Stimulated activated CD4-positive, alpha-beta T cell treated with anti-CD3 and anti-CD28 coated beads, Interleukin-4, amount 100 ng/mL, for 4 hours (primary cell): ENCODE data around the gene AGXT.

ENCODE experiments used
- DNase-seq, 2 experiments: peaks; one replicate each; pipeline ENCODE4 v3.0.0-alpha.2; 2020

AGXT gene

GRCh38 chr2:240886678-240887609 is 18.3 kb downstream of the AGXT start:
- DNase-seq: no peak

DNA sequence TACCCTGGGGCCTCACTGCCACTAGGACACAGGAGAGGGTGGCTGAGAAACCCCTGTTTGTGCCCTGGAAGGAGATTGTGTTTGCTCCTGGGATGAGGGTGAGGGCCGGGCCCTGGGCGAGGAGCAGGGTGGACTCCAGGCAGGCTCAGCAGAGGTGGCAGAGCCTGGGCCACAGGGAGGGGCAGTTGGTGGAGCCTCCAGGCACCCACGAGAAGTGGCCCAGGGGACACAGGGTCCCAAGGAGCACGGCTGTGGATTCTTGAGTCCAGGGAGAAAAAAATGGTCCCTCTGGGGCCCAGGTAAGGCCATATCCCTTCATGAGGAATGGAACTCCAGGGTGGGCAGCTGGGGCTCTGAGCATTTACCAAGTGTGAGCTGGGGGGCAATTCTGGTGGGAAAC is 19.0 kb downstream of the AGXT start:
- no peak for DNase-seq

GRCh38 chr2:240888130-240888889 is 19.7 kb downstream of the AGXT start:
- DNase-seq: no peak

DNA sequence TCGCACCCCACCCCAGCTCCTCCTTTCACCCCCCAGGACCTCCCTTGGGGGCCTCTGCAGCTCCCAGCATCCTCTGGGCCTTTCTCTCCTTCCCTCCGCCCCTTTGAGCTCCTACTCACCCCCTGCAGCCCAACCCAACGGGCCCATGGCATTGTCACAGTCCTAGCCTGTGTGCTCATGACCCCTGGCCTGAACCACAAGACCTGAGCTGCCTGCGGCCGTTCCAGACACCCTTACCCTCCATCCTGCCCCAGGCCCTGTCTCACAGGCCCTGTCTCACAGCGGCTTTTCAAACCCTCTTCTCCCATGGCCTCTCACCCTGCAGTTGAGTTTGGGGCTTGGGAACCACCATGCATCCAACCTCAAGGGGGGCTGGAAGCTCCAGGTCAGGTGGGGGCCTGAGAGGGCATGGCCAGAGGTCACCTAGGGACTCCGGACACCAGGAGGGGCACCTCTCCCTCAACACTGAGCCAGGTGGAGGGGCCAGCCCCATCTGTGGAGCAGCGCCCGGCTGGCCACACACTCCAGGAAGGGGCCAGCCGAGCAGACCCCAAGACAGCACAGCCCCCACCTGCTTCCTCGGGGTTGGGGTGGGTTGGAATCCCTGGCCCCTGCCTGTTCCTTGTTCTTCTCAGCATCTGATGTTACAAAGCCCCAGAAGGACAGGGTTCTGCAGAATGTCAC is 20.4 kb downstream of the AGXT start:
- DNase-seq: no peak

DNA sequence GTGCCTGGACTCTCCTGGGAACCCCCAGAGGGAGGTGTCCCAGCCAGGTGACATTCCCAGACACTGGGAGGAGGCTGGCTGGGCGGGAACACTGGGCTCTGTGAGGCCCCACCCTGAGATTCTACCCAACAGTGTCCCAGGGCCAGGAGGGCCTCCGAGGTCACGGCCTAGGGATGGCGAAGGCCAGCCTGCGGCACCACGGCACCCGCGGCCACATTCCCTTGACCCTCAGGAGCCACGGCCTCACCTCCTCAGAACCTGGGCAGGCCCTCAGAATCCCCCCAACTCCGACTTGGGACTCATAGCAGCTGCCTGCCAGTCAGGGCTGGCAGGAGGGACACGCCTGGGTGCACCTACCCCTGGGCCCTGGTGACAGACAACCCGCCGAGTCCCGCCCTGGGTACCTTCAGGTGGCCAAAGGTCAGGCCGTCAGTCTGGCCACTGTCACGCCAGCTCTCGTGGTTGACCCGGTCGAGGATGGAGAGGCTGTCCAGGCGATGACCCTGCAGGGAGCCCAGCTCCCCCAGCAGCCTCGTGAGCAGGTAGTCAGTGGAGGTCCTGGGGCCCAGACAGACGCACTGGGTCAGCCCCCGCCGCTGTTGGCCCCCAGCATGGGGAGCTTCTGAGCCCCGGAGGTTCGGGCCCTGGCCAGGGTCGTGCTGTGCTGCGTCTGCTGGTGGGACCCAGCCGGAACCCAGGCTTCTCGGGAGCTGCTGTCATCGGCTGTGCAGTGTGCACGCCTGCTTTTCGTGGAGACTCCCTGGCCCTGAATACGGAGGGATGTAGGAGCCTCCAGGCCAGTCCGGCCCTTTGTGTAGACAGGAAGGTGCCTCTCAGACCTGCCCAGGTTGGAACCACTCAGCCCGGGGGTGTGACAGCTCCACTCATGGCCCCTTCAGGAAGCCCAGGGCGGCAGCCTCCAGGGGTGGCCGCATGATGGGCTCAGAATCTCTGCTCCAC is 21.3 kb downstream of the AGXT start:
- no peak for DNase-seq

DNA sequence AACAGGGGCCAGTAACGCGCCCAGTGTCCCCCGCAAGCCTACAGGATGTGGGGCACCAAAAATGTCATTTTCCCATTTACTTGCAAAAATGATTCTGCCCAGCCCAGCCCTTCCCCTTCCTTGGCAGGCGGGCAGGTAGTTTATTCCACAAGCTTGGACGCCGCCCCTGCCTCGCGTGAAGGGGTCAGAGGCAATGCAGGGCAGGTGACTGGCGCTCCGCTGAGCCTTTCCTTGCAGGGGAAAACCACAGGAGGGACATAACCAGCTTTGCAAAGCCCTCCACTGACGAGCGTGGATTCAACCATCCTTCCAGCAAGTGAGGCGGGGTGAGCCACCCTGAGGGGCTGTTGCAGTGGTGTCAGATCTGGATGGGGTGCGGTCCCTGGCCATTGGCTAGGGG is 22.1 kb downstream of the AGXT start:
- DNase-seq: no peak

DNA sequence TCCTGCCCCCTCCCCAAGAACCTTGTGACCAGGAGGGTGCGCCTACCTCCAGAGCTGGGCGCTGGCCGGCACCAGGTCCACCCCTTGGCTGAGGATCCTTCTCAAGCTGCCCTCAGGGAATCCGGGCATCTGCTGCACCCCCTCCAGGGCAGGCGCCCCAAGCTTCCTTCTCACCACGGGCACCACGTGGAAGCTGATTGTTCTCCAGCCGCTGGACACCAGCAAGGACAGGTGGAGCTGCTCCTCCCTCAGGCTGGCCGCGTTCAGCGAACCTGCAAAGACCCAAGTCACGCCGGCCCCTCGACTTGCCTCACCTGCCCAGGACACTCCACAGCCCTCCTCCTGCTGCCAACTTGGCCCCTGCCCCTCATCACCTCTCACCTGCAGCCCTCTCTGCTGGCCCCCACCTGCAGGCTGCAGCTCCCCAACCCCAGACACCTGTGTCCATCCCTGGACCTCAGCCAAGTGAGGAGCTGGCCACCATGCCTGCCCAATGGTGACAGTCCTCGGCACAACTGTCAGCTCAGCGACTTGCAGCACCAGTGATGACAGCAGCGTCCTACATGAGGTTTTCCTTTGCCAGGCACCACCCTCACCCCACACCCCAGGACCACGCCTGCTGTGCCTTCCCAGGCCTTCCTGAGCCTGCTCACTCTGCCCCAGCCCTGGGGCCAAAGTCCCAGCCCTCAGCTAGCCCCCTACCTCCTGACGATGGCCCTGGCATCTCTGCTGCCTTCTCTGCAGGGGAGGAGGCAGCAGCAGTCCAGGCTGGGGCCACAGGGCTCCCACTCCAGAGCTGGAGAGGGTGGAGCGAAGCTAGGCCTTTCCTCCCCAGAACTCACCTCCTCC is 23.1 kb downstream of the AGXT start:
- no peak for DNase-seq

DNA sequence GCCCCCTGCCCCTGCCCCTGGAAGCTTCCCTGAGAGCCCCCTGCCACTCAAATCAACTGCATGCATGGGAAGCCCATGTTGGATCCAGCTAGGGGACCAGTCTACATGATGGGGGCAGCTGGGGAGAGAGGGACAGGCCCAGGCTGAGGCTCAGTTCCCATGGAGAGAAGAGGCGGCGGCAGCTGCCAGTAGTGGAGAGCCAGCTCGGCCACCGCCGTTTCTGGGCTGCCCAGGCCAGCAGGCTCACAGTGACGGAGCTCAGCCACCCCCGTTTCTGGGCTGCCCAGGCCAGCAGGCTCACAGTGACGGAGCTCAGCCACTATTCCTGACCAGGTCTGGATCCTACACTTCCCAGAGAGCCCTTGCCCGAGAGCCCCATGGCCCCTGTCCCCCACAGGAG is 23.7 kb downstream of the AGXT start:
- no peak for DNase-seq

- no peak for DNase-seq
These were observed 24.3 kb downstream of the AGXT start for GRCh38 chr2:240892925-240893324.

GRCh38 chr2:240893363-240893844 is 24.8 kb downstream of the AGXT start:
- peak; percentile 58 to 68 for DNase-seq

GRCh38 chr2:240894006-240894405 is 25.4 kb downstream of the AGXT start:
- no peak for DNase-seq

GRCh38 chr2:240894836-240895558 is 26.4 kb downstream of the AGXT start:
- DNase-seq: no peak

DNA sequence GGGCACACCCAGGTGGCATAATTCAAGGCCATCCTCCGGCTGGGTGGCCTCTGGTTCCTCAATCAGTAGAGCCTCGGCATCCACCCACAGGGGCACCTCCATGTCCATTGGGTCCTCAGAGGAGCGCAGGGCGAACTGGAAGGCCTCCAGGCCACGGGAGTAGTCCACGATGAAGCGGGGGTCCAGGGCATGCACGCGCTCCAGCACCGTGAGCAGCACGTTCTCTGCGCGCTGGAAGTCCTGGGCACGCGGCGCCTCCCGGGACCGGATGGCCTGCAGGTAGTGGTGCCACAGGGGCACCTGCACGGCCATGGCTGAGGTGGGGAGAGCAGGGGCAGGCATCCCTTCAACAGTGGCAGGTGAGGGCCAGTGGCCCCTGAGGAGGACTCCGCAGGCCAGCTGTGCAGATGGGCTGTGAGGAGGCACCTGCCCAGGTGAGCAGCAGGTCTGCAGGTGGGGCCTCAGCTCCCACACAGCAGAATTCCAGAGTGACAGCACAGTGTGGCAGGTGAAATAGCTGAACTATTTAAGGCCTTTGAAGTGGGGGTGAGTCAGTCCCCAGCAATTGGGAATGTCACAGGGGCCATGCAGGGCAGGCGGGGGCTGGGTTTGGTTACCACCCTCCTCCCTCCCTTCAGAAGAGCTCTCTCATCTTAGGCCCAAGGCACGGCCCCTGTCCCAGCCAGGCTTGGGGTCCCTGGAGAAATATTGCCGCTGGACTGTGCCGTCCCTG is 27.2 kb downstream of the AGXT start, which contains the start of gene MAB21L4:
MAB21L4 (minus strand) TSS at position 501 of the 733 bp plus-strand sequence; CDS start at position 342, 159 bp downstream.
- DNase-seq: no peak

DNA sequence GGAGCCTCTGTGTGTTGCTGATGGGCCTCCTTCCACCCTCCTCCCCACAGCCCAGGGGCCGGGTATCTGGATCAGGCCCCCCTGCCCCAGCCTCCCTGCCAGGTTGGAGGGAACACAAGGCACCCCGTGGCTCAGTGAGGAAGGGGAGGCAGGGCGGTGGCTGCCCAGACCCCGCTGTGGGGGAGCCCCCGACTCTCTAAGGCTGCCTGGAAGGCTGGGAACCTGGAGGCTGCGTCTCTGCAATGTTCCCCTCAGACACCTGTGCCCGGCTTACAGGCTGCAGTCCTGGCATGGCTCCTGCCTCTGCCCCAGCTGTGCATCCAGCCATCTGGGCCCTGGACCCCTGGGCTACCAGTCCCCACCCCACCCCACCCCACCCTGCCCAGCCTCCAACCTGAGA is 27.8 kb downstream of the AGXT start:
- no peak for DNase-seq

GRCh38 chr2:240896871-240897692 is 28.5 kb downstream of the AGXT start:
- no peak for DNase-seq

GRCh38 chr2:240898108-240898730 is 29.6 kb downstream of the AGXT start:
- no peak for DNase-seq

DNA sequence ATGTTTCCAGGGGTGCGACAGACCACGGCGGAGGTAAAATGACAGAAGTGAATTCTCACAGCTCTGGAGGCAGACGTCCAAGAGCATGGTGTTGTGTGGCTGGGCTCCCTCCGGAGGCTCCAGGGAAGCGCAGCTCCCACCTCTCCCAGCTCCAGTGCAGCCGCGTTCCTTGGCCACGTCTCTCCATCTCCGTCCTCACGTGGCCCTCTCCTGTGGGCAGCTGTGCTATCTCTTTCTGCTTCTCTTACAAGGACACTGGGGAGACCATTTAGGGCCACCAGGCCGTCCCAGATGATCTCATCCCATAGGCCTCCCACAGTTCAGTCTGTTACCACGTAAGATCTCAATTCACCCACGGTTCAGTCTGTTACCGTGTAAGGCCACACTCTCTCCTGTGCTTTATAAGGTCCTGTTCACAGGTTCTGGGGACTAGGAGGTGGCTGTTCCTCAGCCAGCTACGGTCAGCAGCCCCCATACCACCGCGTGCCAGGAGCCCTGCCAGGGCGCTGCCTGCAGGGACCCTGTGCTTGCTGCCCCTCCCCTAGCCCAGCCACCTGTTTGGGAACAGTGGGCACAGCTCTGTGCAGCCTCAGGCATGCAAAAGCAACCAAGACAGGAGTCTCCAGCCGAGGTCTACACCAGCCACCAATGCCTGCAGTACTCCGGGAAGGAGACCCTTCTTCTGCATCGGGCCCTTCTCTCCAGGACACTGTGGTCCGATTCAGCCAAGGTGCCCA is 30.3 kb downstream of the AGXT start:
- DNase-seq: no peak
